ENCODE measurements around the gene GOLGA6L24.
"Not testable (repeated sequence)": the region's sequence is repeated elsewhere in the genome, so short reads cannot be mapped to it uniquely, and the experiment has no call there.

GOLGA6L24 gene, protein sequence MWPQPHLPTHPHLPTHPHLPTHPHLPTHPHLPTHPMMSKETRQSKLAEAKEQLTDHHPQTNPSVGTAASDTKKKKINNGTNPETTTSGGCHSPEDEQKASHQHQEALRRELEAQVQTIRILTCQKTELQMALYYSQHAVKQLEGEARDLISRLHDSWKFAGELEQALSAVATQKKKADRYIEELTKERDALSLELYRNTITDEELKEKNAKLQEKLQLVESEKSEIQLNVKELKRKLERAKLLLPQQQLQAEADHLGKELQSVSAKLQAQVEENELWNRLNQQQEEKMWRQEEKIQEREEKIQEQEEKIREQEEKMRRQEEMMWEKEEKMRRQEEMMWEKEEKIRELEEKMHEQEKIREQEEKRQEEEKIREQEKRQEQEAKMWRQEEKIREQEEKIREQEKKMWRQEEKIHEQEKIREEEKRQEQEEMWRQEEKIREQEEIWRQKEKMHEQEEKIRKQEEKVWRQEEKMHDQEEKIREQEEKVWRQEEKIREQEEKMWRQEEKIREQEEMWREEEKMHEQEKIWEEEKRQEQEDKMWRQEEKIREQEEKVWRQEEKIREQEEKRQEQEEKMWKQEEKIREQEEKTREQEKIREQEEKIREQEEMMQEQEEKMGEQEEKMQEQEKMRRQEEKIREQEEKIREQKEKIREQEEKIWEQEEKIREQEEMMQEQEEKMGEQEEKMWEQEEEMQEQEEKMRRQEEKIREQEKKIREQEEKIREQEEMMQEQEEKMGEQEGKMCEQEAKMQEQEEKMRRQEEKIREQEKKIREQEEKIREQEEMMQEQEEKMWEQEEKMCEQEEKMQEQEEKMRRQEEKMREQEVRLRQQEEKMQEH

DNA sequence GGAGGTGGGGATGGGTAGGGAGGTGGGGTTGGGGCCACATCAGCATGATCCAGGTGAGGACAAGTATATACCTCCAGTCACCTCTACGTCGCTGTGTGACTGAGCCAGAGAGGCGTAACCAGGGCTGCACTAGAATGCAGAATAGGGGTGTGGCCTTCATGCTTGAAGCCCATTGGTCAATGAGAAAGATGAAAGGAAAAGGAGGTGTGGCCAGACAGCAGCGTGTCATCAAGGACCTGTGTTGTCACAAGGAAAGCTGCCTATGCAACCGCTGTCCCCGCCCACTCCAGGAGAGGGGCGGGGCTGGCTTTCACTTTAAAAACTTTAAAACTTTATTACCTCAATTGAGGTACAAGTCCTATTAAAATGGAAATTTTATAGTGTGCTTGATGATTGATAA, at the start of gene GOLGA6L24:
Gene GOLGA6L24 (minus strand): TSS at position 101 of the 400 bp plus-strand sequence. CDS start 61 bp downstream, at position 40.
- FAIRE-seq = not testable (repeated sequence)

DNA sequence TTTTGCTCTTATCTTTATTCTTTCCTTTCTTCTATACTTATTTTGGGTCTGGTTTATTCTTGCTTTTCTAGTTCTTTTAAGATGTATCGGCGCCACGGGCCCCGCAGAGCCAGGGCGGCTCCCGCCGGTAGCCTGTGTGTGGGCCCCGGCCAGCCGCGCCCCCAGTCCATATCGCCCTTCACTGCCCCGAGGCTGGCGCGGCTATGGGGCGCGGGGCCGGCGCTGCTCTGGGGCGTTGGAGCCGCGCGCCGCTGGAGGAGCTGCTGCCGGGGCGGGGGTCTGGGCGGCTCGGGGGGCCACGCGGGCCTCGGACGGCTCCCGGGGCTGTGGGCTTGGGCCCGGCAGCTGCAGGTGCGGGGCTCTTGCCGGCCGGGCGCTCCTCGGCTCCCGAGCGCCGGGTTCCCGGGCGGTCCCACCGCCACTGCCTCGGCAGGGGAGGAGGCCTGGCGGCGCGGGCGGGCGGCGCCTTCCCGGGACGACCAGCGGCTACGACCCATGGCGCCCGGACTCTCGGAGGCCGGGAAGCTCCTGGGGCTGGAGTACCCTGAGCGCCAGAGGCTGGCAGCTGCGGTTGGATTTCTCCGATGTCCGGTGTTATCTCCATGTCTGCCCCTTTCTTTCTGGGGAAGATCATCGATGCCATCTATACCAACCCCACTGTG, 45.0 kb upstream of the GOLGA6L24 start:
- FAIRE-seq = not testable (repeated sequence)

DNA sequence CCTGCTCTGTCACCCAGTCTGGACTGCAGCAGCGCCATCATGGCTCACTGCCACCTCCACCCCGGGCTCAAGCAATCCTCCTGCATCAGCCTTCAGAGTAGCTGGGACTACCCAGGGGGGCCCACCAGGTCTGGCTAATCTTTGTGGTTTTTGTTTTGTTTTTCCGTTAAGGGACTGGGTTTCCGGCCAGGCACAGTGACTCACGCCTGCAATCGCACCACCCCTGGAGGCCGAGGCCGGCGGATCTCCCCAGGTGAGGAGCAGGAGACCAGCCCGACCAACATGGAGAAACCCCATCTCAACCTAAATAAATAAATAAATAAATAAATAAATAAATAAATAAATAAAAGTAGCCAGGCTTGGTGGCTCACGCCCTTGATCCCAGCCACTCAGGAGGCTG, 38.1 kb upstream of the GOLGA6L24 start:
- FAIRE-seq = not testable (repeated sequence)

DNA sequence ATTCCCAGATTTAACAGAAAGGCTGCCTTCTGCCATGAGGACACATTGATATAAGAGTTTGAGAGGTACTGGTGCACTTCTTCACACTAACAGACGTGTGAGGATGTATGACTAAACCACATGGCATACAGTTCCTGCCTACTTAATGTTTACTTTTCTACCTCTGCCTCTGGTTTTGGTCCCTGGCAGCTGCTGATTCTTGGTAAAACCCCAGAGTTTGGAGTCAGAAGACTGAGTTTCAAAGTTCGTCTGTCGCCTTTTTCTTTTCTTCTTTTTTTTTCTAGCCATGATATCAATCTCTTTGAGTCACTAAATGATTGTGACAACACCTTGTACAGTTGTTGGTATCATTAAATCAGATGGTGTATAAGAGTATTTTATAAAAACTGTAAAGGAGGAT, 22.2 kb upstream of the GOLGA6L24 start:
- FAIRE-seq = not testable (repeated sequence)

DNA sequence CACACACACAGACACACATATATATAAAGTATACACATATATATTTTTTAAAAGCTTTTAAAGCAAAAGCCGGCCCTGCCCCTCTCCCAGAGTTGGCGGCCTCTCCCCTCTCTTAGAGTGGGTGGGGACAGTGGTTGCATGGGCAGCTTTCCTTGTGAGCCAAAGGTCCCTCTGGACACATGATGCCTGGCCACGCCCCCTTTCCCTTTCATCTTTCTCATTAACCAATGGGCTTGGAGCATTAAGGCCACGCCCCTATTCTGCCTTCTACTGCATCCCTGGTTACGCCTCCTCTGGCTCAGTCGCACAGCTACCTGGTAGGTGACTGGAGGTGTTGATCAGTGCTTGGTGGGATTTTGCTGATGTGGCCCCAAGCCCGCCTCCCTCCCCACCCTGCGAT, 20.5 kb upstream of the GOLGA6L24 start, which contains the start of gene GOLGA8F:
Gene GOLGA8F (plus strand): TSS at position 301 of the 400 bp plus-strand sequence. CDS start 98 bp downstream, at position 399.
- FAIRE-seq = not testable (repeated sequence)

DNA sequence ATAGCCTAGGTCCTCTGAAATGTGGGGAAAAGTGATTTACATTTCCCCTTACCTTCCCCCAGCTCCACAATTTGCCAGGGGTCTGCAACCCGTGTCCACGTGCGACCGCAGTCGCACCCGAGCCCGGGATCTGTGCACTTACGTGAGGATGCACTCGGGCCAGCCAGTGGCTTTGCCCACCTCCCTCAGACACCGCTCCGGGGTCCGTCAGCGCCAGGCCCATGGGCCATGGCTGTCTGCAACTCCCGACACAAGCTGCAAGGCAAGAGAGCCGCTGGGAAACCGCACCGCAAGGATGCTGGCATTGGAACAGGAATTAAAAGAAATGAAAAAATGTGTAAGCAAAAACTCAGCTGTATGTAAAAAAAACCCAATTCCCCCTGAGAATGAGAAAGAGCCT, 7.6 kb upstream of the GOLGA6L24 start:
- FAIRE-seq = not testable (repeated sequence)

DNA sequence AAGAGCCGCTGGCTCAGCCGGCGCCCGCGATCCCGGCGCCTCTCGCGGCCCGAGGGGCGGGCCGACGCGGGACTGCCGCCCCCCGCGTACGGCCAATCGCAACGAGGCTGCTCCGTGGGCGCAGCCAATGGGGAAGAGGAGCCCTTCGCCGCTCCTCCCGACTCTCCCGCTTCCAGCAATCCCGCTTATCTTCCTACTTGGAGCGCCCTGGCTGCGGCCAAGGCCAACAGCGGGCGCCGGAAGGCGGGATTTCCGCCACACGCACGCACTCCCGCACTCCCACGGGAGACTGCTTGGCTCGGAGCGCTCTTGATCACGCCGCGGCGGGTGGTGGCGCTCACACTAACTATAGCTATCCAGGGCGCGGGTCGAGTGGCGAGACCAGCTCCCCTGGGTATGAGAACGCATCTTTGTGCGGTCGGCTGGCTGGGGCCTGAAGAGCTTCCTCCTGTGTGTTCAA, 35.7 kb downstream of the GOLGA6L24 start, which contains the start of gene HERC2:
Gene HERC2 (minus strand): TSS at position 51 of the 460 bp plus-strand sequence. CDS start 746 bp downstream, outside the sequence.
- not testable (repeated sequence) for FAIRE-seq

DNA sequence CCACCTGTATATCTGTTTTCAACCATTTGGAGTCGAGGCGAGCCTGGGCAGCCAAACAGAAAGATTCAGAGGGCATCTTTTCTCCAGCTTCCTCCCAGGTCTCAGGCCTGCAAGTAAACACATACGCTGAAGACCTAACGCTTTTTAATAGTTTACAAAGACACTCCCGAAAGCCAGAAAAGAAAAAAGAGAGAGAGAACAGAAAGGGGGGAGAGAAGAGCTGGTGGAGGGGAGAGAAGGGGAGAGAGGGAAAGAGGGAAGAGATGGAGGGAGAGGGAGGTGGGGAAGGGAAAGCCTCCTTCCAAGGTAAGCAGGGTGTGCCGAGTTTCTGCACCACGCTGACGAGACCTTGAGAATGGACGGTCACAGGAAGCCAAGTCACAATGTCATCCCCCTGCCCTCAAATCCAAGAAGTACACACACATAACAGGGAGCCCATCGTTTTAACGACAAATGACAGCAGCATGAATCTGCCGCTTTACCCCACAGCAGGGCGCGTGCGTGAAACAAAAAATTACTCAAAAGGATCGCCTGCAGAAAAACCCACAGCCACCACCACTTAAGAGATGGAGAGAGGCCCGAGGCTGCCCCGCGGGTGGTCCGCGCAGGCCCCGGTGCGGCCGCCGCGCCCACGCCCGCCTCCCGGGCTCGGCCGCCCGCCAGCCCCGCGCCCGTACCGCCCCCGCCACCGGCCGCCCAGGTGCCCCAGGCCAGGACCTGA, 36.4 kb downstream of the GOLGA6L24 start:
- not testable (repeated sequence) for FAIRE-seq

DNA sequence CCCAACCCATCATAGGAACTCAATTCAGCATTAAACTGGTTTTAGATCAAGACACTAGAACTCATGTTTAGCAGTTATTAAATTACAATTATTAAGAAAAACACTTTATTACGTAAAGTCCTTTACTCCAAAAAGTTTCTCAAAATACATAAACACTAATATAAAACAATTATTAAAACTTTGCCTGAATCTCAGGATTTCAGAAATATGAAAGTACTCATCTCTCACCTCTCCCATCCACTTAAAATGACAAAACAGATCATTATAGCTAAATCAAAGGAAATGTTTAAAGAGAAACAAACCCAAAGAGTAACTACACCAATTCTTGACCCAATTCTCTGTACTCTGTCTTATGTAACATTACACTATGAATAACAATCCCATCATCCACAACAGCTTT, 38.2 kb downstream of the GOLGA6L24 start:
- FAIRE-seq = not testable (repeated sequence)

DNA sequence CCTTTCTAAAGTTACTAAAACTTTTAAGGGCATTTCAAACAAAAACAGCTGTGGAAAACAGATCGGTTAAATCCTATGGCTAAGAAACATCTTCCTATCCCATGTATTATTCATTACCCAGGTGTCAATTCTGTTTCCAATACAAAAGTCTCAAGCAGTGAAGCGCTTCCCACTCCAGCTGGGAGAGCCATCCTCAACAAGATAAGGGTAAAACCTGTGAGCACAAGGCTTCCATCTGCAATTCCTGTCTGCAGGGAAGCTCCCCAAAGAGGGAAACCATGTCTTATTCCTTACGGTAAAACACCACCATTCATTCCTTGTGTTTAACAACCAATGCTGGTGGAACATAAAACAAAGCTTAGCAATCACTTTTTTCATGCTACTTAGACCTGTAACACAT, 39.1 kb downstream of the GOLGA6L24 start:
- not testable (repeated sequence) for FAIRE-seq

DNA sequence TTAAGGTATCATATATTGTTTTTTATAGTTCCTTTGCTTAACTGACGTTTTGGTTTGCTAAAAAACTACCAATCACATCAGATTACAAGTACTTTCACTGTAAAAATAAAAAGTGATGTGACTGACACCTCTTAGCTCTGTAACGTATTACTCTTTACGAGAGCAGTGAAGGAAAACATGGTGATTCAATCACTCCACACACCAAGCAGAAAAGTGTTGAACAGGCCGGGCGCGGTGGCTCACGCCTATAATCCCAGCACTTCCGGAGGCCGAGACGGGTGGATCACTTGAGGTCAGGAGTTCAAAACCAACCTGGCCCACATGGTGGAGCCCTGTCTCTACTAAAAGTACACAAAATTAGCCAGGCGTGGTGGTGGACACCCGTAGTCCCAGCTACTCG, 39.8 kb downstream of the GOLGA6L24 start:
- not testable (repeated sequence) for FAIRE-seq

DNA sequence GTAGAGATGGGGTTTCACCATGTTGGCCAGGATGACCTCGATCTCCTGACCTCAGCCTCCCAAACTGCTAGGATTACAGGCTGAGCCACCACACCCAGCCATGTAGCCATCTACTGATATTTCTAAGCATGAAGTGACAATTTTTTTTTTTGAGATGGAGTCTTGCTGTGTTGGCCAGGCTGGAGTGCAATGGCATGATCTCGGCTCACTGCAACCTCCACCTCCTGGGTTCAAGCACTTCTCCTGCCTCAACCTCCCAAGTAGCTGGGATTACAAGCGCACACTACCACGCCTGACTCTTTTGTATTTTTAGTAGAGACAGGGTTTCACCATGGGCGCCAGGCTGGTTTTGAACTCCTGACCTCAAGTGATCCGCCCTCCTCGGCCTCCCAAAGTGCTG, 40.9 kb downstream of the GOLGA6L24 start:
- FAIRE-seq = not testable (repeated sequence)

DNA sequence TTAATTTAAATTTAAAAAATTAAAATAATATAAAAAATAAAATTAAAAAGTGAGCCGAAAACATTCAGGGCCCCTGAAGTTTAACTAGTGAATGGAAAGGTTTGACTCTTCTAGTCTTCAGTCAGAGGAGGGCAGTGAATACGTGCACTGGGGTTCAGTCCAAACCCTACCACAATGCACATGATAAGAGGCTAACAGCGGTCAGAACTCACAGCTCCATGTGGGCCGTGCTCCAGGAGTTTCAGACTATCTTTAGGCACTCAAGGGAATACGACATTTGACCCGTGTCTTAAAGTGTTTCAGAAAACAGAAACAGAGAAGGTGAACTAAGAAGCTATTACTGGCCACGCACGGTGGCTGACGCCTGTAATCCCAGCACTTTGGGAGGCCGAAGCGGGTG, 47.4 kb downstream of the GOLGA6L24 start:
- FAIRE-seq = not testable (repeated sequence)

DNA sequence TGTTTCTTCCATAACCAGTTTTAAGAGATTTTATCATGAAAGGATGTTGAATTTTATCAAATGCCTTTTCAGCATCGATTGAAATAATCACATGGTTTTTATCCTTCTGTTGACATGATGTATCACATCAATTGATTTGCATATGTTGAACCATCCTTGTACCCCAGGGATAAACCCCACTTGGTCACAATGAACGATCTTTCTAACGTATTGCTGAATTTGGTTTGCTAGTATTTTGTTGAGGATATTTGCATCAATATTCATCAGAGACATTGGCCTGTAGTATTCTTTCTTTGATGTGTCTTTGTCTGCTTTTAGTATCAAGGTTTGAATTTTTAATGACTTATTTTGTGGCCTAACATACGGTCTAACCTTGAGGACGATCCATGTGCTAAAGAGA, 49.2 kb downstream of the GOLGA6L24 start:
- FAIRE-seq = not testable (repeated sequence)
